ENCODE measurements around the gene SMIM44. TPM values are rescaled to one million over a fixed set of nuclear protein-coding genes. Genes with fewer than 3 reads are reported as not detected.
A peak's percentile ranks its signal among the peaks of the same experiment; 100 is the strongest.
"Not testable (repeated sequence)": the region's sequence is repeated elsewhere in the genome, so short reads cannot be mapped to it uniquely, and the experiment has no call there.

SMIM44 gene
- total RNA-seq, 1 experiment from 2014 or later = not detected

DNA sequence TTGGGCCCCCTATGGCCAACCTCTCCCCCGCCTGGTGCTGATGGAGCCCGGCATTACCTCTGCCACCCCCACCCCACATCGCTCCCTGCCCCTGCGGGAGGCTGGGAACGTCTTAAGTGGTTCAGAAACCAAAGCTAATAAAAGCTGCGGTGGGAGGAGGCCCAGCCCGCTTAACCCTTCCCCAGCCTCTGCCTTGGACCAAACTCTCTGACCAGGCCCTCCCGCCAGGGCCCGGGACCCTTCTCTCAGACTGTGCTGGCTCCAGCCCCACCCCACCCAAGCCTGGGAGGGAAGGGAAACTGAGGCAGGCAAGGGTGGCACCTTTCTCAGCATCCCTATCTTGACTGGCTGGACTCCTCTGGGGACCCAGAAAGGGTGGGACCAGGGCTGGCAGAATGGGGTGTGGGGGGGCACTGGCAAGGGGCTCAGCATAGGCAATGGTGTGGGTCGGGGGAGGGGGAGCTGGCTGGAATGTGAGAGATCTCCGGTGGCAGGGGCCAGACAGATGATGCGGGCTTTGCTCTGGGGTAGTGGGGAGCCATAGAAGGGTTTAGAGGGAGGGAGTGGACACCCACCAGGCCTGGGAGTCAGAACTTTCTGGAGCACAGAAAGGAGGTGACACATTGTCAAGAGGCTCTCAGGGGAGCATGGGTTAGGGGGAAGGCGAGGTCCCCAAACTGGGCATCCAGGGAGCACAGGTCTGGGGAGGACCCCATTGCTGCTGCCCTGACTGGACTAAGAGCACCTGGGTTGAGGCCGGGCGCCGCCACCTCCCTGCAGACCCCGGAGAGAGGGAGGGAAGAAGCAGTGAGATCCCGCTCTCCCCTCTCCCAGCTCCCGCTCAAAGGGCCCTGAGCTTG, 24.8 kb downstream of the SMIM44 start:
- peak; percentile 71 for DNase-seq (ENCODE audit: low spot score)

DNA sequence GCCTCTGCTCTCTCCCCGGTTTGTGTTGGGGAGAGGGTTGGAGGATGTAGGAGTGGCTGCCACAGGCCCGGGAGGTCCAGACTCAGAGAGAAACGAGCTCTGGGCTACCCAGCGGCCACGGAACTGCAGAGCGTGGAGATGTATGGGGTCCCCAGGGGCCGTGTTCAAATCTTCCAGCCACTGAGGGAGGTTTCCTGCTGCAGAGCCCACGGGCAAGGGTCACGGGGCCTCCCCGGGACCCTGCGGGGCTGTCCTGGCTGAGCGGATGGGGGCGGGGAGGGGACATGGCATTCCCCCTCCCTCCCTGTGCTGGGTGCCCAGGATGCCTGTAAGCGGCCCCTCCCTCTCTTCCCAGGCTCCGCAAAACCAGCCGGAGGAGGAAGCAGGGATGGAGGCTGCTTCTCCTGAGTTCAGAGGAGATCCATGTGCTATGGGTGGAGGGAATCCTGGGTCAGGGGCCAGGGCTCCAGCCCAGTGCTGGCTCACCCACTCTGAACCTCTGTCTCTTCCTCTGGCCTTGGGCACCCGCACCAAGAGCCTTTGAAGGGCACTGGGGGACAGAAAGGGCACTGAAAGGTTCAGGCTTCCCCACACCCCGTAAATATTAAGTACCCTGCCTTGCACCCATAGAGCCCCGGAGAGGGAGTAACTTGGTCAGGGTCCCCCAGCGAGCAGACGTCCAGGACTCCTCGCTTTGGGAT, 25.6 kb downstream of the SMIM44 start:
- DNase-seq (ENCODE audit: low spot score) = peak; percentile 55

DNA sequence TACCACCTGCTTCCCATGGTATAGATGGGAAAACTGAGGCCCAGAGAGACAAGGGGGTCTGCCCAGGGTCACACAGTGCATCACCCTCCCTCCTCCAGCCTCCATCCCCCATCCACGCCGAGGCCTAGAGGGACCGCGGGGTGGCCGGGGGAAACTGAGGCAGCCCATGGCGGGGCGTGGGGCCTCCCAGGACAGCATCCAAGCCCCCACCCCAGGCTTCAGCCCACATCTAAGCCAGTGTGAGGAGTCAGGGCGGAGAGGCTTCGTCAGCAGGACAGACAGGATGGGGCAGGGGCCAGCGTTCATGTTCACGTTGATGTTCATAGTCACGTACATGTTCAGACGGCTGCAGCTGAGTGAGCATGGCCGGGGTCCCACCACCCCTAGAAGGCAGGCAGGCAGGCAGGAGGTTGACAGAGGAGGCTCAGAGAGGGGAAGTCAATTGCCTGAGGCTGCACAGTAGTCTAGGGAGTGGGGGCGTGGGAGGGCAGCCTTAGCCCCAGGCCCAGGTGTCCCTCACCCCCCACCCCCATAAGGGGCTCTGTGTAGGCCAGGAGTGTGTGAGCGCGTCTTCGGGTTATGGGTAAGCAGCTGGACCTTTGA, 26.2 kb downstream of the SMIM44 start:
- DNase-seq (ENCODE audit: low spot score) = no peak

DNA sequence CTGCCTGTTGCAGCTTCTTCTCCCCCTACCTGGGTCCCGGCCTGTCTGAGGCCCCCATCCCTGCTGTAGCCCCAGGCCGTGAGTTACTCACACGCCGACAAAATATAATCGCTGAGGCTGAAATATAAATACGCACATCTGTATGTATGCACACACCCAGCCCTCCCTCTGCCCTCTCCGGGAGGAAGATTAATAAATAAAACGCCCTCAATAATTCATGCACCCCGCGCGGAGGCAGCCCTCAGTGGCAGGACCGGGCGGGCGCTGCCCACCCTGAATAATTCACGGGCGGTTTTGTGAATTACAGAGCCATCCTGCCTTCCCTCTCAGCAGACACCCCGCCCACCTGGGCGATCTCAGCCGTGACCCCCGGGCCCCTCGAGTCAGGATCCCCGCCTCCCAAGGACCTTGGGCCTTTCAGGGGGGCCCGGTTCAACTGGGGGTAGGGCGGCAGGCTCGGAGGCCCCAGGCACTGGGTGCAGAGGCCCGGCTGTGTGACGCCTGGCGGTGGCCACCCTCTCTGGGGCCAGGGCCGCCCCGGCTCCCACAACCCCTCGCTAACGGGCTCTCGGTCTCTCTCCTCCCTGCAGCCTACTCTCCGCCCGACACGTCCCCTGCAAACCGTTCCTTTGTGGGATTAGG, 27.2 kb downstream of the SMIM44 start:
- DNase-seq (ENCODE audit: low spot score) = no peak

DNA sequence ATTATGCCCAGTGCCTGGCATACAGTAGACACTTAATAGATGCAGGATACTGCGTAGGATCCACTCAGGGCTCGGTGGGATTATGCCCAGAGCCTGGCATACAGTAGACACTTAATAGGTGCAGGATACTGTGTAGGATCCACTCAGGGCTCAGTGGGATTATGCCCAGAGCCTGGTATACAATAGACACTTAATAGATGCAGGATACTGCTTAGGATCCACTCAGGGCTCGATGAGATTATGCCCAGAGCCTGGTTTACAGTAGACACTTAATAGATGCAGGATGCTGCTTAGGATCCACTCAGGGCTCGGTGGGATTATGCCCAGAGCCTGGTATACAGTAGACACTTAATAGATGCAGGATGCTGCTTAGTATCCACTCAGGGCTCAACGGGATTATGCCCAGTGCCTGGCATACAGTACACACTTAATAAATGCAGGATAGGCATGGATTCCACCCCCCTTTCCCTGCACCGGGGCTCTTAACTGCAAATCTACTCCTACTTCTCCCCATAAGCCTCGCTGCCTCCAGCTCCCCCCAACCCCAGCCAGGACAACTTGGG, 27.8 kb downstream of the SMIM44 start:
- DNase-seq (ENCODE audit: low spot score) = no peak

DNA sequence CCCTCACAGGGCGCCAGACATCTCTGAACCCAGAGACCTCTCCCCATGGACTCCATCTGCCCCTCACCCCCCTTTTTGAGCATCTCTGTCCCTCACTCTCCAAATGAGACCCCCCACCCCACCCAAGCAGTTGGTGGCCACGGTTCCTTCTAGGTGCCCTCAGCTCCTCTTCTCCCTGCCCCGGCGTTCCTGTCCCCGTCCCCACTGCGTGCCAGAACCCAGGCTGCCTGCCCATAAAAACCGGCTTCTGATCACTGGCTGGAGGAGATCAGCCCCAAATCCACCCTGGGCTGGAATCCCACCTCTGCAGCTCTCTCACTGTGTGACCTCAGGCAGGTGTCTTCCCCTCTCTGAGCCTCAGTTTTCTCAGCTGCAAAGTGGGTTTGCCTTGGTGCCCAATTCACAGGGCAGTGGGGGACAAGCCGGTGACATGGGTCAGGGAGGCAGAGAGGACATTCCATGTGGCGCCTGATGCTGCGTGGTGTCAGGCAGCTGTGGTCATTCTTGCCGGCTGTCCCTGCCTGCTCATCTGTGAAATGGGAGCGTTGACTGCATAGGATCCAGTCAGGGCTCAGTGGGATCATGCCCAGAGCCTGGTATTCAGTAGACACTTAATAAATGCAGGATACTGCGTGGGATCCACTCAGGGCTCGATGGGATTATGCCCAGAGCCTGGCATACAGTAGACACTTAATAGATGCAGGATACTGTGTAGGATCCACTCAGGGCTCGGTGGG, 28.4 kb downstream of the SMIM44 start:
- no peak for DNase-seq (ENCODE audit: low spot score)

DNA sequence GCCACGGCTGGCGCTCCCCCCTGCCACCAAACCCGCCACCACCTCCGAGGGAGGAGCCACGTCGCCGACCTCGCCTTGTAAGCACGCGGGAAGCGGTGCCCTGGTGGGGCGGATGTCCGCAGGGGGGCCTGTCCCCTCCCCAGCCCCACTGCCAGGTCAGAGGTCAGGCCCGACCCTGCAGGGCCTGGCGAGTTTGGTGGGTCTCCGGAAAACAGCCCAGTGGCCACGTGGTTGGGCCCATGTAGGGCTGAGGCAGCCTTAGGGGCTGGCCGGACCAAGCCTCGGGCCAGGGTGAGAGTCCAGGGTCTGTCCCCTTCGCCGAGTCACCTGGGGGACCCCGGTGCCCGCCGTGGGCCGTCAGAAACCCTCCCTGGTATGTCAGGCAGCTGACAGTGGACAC, 29.4 kb downstream of the SMIM44 start:
- DNase-seq (ENCODE audit: low spot score) = no peak

DNA sequence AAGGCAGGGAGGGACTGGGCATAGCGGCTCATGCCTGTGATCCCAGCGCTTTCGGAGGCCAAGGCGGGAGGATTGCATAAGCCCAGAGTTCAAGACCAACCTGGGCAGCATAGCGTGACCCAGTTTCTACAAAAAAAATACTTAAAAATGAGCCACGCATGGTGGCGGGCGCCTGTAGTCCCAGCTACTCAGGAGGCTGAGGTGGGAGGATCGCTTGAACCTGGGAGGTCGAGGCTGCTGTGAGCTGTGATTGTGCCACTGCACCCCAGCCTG, 30.4 kb downstream of the SMIM44 start:
- DNase-seq (ENCODE audit: low spot score) = not testable (repeated sequence)

DNA sequence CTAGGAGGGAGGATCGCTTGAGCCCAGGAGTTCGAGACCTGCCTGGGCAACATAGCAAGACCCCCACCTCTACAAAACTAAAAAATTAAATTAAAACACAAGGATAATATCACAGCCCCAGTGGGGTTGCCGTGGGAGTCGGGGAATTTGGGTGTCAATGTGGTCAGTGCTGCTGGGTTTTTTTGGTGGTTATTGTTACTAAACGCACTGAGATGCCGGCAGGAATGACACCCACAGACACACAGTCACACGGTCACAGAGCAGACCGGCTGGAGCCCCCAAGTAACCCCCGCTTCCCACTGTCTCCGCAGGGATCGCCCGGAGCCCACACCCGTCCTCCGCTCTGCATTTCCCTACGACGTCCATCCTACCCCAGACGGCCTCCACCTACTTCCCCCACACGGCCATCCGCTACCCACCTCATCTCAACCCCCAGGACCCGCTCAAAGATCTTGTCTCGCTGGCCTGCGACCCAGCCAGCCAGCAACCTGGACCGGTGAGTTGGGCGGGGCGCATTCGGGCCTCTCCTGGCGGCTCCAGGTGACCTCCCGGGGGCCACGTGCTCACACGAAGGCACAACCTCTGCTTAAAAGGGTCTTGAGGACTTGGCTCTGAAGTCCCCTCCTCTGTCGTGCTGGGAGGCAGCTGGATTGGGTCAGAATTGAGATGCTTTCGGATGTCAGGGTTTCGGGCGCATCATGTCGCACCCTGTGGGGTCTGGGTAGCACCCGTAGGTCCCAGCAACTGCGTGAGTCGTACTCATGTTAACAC, 30.9 kb downstream of the SMIM44 start:
- DNase-seq (ENCODE audit: low spot score) = no peak

DNA sequence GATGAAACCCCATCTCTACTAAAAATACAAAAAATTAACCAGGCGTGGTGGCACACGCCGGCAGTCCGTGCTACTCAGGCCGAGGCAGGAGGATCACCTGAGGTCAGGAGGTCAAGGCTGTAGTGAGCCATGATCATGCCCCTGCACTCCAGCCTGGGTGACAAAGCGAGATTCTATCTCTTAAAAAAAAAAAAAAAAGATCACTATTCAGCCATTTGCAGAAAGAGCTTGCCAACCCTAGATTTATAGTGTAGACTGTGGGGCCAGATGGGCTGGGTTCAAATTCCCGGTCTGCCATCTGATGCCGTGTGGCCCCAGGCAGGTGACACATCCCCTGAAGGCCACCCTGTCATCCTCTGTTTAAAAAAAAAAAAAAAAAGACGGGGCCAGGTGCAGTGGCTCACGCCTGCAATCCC, 31.8 kb downstream of the SMIM44 start:
- DNase-seq (ENCODE audit: low spot score) = peak; percentile 58

DNA sequence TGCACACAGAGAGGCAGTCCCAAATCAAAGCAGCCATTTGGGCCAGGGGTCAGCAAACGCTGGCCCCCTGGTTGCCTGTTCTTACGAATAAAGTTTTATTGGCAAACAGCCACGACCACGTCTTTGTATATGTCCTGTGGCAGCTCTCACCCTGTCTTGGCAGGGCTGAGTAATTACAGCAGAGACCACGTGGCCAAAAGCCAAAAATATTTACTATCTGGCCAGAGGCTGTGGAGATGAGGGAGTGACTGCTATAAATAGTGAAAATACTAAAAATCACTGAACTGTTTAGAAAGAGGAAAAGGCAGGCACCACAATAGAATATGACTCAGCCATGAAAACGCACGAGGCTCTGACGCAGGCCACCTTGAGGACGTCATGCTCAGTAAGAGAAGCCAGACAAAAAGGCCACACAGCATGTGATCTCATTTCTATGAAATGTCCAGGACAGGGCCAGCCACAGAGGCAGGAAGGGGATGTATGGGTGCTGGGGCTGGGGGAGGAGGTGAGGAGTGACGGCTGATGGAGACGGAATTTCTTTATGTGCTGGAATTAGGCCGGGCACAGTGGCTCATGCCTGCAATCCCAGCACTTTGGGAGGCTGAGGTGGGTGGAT, 32.3 kb downstream of the SMIM44 start:
- peak; percentile 100 for DNase-seq (ENCODE audit: low spot score)

DNA sequence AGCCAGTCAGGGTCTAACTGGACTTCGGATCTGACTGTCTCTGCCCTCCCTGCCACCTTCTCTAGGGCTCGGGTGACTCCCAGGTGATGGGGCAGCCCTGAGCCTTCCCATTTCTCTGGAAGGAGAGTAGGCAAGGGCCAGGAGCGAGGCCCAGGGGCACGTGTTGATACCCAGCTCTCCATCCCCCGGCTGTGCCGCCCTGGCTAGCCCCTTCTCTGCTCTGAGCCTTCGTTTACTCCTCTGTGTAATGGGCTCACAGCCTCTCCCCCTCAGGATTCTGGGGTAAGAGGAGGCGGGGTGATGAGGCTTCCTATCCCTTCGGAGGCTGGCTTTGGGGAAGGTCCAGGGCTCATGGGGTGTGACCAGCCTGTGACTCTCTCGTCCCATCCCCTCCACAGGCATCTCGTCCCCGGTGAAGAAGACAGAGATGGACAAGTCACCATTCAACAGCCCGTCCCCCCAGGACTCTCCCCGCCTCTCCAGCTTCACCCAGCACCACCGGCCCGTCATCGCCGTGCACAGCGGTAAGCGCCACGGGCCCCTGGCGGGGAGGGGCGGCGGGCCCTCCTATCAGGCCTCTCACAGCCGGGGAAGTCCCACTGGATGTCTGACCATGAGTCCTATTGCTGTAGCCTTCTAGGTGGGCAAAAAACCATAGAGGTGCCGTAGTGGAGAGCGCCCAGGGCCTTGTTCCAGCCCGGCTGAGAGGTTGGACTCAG, 34.5 kb downstream of the SMIM44 start:
- DNase-seq (ENCODE audit: low spot score) = no peak

DNA sequence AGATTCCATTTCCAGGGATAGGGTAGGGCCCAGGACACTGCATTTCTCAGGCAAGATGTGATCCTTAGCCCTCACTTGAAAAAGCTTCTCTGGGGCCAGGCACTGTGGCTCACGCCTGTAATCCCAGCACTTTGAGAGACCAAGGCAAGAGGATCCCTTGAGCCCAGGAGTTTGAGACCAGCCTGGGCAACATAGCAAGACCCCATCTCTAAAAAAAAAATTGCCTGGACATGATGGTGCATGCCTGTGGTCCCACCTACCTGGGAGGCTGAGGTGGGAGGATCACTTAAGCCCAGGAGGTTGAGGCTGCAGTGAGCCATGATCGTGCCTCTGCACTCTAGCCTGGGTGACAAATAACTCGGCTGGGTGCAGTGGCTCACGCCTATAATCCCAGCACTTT, 36.6 kb downstream of the SMIM44 start:
- not testable (repeated sequence) for DNase-seq (ENCODE audit: low spot score)

DNA sequence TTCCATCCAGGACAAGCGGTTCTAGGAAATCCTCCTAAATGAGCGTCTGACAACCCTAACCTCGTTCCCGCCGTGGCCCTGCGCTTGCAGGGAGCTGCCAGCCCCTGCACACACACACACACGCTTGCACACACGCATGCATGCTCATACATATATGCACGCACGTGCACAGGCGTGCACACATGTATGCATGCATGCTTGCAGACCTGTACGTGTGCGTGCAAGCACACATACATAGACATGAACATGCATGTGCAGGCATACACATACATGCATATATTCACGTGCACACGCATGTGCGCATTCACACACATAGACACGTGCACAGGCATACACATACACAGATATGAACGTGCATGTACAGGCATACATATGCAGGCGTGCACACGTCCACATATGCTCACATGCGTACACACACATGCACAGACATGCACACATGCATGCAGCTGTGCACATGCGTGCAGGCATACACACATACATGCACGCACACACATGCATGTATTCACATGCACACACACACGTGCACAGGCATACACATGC, 38.5 kb downstream of the SMIM44 start:
- DNase-seq (ENCODE audit: low spot score) = no peak

DNA sequence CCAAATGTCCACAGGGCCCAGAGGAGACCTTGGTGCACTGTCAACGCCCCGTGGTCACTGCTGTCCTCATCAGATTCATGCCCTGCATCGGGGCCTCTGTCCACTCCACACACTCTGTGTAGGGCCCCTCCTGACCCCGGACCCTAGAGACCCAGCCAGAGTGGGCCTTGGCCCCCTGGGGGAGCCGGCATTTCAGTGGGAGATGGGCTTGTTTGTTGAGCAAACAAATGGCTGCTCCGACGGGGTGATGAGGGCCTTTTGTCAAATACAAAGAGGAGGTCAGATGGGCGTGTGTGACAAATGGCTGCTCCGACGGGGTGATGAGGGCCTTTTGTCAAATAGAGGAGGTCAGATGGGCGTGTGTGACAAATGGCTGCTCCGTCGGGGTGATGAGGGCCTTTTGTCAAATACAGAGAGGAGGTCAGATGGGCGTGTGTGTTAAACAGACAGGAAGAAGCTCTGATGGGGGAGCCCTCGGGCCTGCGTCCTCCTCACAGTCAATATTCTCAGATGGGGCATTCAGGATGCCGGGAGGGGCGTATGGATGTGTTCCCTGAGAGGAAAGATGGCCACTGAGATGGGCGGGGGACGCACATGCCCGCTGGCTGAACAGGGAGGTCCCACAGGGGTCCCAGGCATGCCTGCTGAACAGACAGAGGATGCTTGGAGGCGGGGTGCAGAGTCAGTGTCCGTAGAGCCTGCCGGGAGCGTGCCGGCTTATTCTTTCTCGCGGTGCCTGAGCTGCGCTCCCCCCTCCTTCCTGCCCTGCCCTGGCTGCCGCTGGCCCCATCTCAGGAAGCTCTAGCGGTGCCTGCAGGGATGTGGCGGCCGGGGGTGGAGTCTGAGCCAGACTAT, 39.2 kb downstream of the SMIM44 start:
- DNase-seq (ENCODE audit: low spot score) = peak; percentile 29

DNA sequence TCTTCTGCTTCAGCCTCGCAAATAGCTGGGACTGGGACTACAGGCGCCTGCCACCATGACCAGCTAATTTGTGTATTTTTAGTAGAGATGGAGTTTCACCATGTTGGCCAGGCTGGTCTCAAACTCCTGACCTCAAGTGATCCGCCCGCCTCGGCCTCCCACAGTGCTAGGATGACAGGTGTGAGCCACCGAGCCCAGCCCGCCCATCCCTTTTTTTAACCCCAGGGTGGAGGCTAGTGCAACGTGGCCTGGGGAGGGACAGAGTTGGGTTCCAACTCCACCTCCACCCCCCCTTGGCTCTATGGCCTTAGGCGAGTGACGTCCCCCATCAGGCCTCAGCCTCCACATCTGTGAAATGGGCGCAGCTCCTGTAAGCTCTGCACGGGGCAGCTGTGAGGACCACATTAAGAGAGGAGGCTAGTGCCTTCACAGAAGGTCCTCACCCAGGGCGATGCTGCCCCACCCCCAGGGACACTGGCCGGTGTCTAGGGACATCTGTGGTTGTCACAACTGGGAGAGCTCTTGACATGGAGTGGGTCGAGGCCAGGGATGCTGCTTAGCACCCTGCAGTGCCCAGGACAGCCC, 40.7 kb downstream of the SMIM44 start:
- no peak for DNase-seq (ENCODE audit: low spot score)

DNA sequence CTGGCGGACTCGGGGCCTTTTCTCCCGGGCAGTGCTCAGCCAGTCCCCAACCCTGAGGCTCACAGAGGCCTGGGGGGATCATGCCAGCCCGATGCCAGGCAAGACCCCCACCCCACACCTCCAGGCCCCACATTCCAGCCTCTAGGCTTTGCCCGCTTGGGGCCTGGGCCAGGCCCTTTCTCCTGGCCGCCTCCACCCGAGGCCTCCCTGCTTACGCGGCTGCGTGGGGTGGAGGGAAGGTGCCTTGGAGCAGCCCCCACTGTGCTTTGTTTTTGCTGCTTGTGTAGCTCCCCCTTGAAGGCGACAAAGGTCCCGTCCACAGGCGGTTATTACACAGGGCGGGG, 41.3 kb downstream of the SMIM44 start:
- DNase-seq (ENCODE audit: low spot score) = no peak

All from A172 (cell line).